Superior temporal gyrus (tissue), 1 donor: ENCODE results near the gene C4orf17.
"Not testable (repeated sequence)": the region's sequence is repeated elsewhere in the genome, so short reads cannot be mapped to it uniquely, and the experiment has no call there.

Source experiments
- DNase-seq: peaks from one replicate; pipeline ENCODE4 v3.0.0-alpha.2; 2016; ENCODE audit errors: extremely low spot score

Gene C4orf17

GRCh38 chr4:99510721-99511120 is at the start of gene C4orf17:
Gene C4orf17, plus strand, starts transcription at chr4:99511021. Its CDS starts 2,061 bp downstream, at chr4:99513082.
- no peak for DNase-seq

DNA sequence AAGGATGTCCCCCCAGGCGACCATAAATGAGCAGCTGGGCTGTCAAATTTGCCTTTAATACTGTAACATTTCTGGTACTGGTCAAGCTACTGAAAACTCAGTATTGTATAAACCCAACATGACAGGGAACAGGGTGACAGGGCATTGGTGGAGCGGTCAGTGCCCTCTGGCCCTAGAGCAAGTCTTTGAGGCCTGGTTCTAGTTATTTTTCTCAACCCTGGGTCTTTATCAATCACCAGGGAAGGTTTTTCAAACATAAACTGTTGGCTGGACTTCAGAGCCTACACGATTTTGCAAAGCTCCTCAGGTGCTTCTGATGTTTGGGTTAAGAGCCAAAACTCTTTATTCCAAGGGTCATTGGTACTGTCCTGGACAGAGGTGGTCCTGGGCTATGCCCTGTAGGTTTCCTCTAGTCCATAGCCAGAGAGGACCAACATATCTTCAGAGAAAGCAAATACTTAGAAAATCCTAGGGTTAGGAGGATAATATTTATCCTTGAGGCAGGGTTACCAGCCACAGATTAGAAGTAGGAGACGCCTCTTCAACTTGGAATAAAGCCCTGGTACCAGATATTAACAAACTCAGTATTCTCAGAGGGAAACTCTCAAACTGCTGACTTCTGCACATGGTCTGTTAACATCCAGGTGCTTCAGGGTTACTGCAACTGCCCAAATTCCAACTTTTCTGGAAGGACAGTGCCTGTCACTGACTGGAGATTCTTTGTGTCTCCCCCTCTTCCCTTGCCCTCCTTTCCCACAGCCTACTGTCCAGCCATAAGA is 49.0 kb upstream of the C4orf17 start:
- DNase-seq = no peak

DNA sequence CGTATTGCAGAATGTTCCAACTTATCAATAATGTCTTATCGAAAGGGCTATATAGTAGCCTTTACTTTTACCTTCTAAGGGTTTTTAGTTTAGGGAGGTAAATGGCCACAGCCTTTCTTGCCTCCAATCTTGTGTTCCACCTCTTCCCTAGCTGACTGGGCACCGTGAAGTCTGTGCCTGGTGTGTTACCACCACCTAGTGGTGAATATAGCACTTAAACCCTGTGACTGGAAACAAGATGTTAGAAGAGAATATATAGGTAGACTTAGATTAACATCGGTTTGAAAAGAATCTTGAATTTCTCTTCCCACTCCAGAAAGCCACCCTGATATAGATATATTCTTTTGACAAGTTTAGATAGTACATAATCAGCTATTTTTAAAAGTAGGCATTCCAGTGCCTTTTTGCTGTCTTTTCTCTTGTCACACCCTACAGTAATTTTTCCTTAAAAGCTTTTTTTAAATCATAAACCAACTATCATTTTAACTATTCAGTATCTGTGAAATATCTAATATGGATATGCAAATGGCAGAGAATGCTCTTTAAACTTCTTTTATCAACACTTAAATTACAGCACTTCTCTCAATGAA is 47.9 kb upstream of the C4orf17 start:
- DNase-seq = peak; percentile 89

DNA sequence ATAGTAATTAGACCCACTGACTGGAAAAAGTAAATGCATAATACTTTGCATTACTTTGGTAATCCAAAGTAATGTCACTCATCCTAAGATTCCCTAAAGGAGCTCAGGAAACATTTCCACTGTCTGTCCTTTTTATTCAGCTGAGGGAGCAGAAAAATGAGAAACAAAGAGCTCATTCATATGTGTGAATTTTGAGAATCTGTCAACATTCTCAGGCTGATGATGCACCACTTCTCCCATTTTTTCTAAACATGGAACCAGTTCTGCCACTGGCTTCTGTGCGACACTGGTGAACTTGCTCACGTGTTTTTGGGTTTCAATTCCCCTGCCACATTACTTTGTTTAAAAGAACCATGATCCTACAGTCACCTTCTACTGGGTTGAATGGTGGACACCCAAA is 47.3 kb upstream of the C4orf17 start:
- no peak for DNase-seq

GRCh38 chr4:99467887-99468286 is 42.9 kb upstream of the C4orf17 start:
- DNase-seq = no peak

DNA sequence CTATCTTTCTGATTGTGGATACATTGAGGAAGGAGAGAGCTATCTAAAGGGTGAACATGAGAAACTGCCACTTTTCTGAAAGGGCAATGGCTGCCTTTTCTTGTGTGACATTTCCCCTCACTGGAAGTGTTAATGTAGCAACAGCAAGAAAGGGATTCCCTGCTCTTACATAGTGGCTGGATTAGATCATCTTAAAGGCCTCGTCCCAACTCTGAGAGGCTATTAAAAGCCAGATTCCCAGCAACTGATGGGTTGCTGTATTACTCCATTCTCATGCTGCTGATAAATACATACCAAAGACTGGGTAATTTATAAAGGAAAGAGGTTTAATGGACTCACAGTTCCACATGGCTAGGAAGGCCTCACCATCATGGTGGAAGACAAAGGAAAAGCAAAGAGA is 41.9 kb upstream of the C4orf17 start:
- DNase-seq = no peak

DNA sequence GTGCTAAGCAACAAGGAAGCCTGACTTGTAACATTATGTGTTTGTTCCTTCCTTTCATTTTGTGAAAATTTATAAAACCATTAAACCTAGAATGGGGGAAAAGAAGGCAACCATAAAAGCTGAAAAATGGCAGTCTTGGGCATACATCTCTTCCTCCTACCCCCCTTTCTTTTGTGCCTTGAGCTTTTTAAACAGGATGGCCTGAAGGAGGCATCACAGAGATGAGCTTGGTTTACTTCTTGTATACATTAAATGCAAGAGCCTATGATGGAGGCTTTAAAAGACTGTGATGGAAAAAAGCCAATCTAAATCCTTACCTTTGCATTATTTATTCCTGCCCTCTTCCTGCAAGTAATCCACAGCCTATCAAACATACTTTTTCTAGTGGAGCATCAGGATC is 39.5 kb upstream of the C4orf17 start:
- no peak for DNase-seq

- DNase-seq = no peak
Observed at GRCh38 chr4:99471896-99472295, 38.9 kb upstream of the C4orf17 start.

- DNase-seq = no peak
Observed at GRCh38 chr4:99473131-99473530, 37.7 kb upstream of the C4orf17 start.

DNA sequence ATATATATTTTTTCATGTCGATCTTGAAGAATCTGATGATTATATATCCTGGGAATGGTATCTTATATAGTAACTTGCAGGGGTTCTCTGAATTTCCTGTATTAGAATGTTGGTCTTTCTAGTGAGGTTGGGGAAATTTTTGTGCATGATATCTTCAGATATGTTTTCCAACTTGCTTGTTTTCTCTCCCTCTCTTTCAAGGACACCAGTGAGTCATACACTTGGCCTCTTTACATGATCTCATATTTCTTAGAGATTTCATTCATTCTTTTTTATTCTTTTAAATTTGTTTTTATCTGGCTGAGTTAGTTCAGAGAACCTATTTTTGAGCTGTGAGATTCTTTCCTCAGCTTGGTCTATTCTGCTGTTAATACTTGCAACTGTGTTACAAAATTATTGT is 27.2 kb upstream of the C4orf17 start:
- no peak for DNase-seq

- no peak for DNase-seq
Observed at GRCh38 chr4:99485212-99485611, 25.6 kb upstream of the C4orf17 start.

DNA sequence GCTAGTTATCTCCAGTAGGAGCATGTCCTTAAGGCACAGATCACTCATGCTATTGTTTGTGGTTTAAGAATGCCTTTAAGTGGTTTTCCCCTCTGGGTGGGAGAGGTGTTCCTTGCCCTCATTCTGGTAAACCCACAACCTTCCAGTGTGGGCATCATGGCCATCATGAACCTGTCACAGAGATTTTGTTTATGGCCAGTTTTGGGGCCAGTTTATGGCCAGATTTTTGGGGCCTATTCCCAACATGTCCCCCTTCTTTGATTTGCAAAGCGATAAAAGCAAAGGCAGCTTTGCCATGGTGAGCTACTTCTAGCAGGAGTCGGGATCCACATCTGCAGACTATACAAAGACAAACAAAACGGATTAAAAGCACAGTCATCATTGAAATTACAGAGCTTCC is 24.2 kb upstream of the C4orf17 start:
- not testable (repeated sequence) for DNase-seq

DNA sequence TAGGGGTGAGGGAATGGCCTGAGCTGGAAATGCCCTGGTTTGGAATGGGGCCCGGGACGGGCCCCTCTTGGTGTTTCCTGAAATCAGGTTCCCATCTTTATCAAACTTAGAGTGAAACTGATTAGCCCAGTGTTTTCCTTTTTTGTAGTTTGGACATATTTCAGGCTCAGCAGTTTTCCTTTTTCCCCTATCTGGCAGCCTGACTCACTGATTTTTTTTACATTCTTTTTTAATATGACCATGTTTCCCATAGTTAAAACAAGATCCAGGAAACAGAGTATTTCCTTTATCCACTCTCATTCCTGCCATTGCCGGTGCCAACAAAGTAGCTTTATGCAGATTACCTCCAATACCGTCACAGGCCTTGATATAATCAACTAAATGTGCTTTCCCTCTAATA is 20.5 kb upstream of the C4orf17 start:
- no peak for DNase-seq

DNA sequence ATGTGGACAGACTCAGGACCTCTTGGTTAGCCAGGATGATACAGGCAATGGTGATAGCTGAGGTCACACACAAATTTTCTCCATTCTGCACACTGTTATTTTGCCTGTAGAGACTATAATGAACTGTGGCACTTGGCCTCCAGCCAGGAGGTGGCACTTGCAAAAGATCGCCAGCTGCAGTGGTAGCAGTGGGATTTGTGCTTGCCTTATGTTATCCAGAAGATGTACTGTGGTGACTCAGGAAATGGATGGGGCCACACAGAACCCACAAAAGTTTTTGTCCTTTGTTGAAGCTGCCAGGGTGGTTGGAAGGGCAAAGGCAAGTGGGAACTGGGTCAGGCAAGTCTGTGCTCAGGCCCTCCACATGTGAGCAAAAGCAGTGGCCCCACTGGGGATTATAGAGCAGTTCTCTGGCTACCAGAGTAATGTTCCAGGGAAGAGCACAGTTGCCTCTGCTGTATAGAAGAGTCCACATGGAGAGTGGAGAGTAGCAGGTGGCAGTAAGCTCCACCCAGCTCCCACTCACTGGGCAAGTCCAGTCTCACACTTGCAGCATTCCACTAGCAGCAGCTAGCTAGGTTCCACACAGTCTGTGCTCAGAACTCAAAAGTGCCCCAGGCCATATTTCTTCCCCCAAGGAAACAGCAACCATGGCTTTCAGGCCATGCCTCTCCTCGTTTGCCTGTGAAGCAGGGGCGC is 5.9 kb upstream of the C4orf17 start:
- no peak for DNase-seq

DNA sequence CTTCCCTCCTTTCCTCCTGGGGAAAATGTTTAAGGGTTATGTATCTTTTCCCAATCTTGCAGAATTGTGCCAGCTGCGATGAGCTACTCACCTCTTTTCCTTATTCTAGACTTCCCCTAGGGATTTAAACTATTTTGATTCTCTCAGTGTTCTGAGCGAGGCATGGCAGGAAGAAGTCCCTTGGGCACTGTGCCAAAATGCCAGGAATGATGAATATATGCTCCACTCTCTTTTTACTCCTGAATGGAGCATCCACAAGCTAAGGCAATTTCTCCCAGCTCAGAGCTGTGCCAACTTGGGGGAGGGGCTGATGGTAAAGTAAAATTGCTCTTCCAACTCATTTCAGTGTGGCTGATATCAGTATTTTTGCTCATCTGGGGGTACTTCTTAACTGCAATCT is 4.0 kb upstream of the C4orf17 start:
- DNase-seq = no peak

- DNase-seq = no peak
Observed at GRCh38 chr4:99507349-99507748, 3.5 kb upstream of the C4orf17 start.

- no peak for DNase-seq
Observed at GRCh38 chr4:99507762-99508161, 3.1 kb upstream of the C4orf17 start.

DNA sequence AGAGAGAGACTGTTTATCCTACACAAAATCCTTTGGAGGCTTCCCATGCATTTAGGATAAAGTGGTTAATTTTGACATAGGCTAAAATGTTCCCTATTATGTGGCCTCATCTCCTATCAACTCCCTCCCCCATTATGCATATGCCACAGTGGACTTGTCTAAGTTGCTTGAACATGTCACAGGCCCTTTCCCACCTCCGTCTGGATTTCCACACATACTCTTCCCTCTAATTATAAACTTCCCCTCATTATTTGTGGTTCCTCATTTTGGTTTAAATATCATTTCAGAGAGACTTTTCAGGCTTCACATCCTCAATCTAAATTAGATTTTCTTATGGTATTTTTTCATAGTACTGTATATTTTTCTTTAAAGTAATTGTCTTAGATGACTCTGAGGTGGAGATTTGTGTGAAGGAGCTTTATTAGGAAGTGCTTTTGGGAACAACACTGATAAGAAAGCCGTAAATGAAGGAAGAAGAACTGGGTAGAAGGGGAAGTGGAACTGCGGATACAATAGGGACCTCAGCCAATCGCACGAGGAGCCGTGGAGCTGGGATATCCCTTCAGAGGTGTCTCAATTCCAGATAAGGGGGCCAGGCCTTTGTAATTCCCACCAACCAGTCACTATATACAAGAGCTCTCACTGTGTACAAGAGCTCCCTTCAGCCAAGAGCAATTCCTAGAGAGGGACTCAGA is 7.9 kb downstream of the C4orf17 start:
- no peak for DNase-seq

- DNase-seq = no peak
Observed at GRCh38 chr4:99529228-99529627, 18.4 kb downstream of the C4orf17 start.

- no peak for DNase-seq
Observed at GRCh38 chr4:99529956-99530355, 19.1 kb downstream of the C4orf17 start.

DNA sequence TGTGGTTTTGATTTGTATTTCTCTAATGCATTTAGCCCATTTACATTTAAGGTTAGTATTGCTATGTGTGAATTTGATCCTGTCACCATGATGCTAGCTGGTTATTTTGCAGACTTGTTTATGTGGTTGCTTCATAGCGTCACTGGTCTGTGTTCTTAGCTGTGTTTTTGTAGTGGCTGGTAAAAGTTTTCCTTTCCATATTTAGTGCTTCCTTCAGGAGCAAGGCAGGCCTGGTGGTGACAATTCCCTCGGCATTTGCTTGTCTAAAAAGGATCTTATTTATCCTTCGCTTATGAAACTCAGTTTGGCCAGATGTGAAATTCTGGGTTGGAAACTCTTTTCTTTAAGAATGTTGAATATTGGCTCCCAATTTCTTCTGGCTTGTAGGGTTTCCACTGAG is 23.9 kb downstream of the C4orf17 start:
- DNase-seq = not testable (repeated sequence)

- DNase-seq = no peak
Observed at GRCh38 chr4:99536271-99536670, 25.4 kb downstream of the C4orf17 start.
